GM12864 (cell line): ENCODE measurements around the gene HGF.

Experiments used
- DNase-seq: peaks from one replicate; pipeline ENCODE4 v3.0.0-alpha.2; 2011; ENCODE audit warnings: low read depth
- H3K4me3 ChIP-seq: 2 replicates; pipeline ENCODE4 v1.5.1; 2011; ENCODE audit warnings: mild to moderate bottlenecking, low read depth, low read length, control low read depth
- TF ChIP-seq, protein P1 (sequence below): IDR thresholded peaks from 2 replicates; pipeline ENCODE4 v1.5.1; 2011; ENCODE audit warnings: low read depth, mild to moderate bottlenecking, moderate library complexity, low read length, control low read depth, inconsistent platforms; ENCODE audit errors: missing control alignments

HGF gene

DNA sequence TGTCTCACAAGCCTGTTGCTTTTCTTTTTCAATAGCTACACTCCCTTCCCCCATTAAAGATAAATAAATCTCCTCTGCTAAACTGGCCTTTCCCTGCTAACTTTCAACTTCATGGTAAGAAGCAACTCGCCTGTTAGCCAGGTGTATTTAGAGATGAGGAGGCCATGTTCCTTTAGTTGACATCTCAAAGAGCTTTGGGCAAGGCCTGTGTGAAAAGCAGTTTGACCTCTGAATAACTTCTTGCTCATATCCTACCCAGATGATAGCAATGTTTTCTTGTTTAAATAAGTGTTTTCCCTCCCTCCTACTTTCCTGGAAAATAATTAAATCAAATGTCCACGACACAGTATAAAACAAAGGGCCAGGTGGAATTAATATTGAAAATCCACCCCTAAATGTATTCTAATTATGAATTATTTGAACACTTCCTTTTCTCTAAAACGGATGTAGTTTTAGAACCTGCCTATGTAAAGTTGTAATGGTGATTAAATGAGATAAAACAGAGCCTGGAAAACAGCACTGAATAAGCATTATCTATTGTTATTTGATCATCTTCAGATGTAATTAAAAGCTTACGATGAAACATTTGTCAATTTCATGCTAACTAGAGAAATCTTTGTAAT, 78.5 kb downstream of the HGF start:
- TF ChIP-seq, protein P1, sequence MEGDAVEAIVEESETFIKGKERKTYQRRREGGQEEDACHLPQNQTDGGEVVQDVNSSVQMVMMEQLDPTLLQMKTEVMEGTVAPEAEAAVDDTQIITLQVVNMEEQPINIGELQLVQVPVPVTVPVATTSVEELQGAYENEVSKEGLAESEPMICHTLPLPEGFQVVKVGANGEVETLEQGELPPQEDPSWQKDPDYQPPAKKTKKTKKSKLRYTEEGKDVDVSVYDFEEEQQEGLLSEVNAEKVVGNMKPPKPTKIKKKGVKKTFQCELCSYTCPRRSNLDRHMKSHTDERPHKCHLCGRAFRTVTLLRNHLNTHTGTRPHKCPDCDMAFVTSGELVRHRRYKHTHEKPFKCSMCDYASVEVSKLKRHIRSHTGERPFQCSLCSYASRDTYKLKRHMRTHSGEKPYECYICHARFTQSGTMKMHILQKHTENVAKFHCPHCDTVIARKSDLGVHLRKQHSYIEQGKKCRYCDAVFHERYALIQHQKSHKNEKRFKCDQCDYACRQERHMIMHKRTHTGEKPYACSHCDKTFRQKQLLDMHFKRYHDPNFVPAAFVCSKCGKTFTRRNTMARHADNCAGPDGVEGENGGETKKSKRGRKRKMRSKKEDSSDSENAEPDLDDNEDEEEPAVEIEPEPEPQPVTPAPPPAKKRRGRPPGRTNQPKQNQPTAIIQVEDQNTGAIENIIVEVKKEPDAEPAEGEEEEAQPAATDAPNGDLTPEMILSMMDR: no peak
- DNase-seq: no peak
- H3K4me3 ChIP-seq: no peak overlapping the region

DNA sequence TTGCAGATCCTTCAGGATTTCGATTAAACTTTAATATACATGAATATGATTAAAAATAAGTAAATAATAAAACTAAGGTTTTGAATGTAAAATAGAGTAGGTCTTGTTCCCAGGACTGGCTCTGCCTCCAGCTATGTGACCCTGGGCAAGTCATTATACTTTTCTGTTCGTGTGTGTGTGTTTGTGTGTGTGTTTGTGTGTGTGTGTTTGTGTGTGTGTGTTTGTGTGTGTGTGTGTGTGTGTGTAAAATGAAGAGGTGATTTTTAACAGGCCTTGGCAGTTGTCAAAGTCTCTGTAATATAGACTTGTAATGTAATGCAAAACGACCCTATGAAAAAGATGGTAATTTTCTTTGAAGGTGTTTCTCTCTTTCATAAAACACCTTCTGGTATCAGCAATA, 79.2 kb downstream of the HGF start:
- no peak for DNase-seq
- no peak overlapping the region for H3K4me3 ChIP-seq
- TF ChIP-seq, protein P1: no peak

DNA sequence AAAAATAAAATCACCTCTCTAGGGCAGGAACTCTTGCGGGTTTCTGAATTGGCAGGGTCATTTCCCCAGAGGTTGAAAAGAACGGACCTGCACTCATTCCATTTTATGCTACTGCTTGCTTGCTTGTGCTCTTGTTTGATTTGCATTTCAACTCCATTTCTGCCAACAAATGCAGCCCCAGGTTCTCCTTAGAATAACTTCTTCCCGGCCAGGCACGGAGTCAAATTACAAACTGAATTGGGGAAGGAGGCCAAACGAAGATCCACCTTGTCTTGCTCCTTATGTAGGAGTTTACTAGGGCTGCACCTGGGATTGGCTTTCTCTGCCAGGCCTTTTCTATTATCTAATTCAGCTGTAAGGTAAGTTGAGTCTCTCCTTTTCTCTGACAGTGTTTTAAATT, 79.6 kb downstream of the HGF start:
- TF ChIP-seq, protein P1: no peak
- no peak overlapping the region for H3K4me3 ChIP-seq
- DNase-seq: no peak

- TF ChIP-seq, protein P1: no peak
- no peak for DNase-seq
- H3K4me3 ChIP-seq: no peak overlapping the region
Observed at GRCh38 chr7:81688622-81689411, 81.0 kb downstream of the HGF start.

- TF ChIP-seq, protein P1: no peak
- no peak for DNase-seq
Observed at GRCh38 chr7:81687062-81687461, 82.8 kb downstream of the HGF start.

GRCh38 chr7:81685270-81685868, 84.5 kb downstream of the HGF start:
- DNase-seq: no peak
- TF ChIP-seq, protein P1: no peak
- no peak overlapping the region for H3K4me3 ChIP-seq

More at GRCh38 chr7:81687062-81687461, 82.8 kb downstream of the HGF start:
- H3K4me3 ChIP-seq: no peak overlapping the region
